Psoas muscle (tissue), 8 donors: ENCODE data around the gene ATP10B. TPM values are rescaled to one million over a fixed set of nuclear protein-coding genes. Genes with fewer than 3 reads are reported as not detected.

ENCODE experiments used
- ATAC-seq, 4 donors: fragments of 200-7000 bp; cut with Tn5 transposase; one replicate each; pipeline ENCODE4 v1.9.1; 2020; ENCODE audit warnings: moderate library complexity in 3 of 4, mild to moderate bottlenecking in 2 of 4
- DNase-seq, 2 donors: peaks; one replicate each; pipeline ENCODE4 v3.0.0-alpha.2; 2020
- H3K27ac ChIP-seq: fragments of 200-600 bp; one replicate; pipeline ENCODE4 v1.8.0; 2022
- H3K27me3 ChIP-seq, 3 donors: fragments of 200-600 bp in 1 of 3; one replicate each; pipeline versions ENCODE4 v1.6.1 to v1.8.0; 2013 to 2022; ENCODE audit warnings: low read length in 2 of 3, mild to moderate bottlenecking in 2 of 3, moderate library complexity in 1 of 3; ENCODE audit not compliant: insufficient read depth in 3 of 3
- H3K36me3 ChIP-seq, 2 donors: fragments of 200-600 bp in 1 of 2; one replicate each; pipeline versions ENCODE4 v1.6.1 to v1.8.0; 2013 to 2022; ENCODE audit warnings: low read depth in 1 of 2, mild to moderate bottlenecking in 1 of 2, moderate library complexity in 1 of 2; ENCODE audit not compliant: insufficient read depth in 1 of 2
- H3K4me1 ChIP-seq: fragments of 200-600 bp; one replicate; pipeline ENCODE4 v1.8.0; 2022
- H3K4me3 ChIP-seq: fragments of 200-600 bp; one replicate; pipeline ENCODE4 v1.8.0; 2022; ENCODE audit warnings: mild to moderate bottlenecking
- H3K9me3 ChIP-seq: fragments of 200-600 bp; one replicate; pipeline ENCODE4 v1.8.0; 2022
- CTCF ChIP-seq: fragments of 200-600 bp; IDR thresholded peaks from one replicate; pipeline ENCODE4 v1.8.0; 2022; ENCODE audit warnings: antibody characterized with exemption
- WGBS, 3 donors: extraction: QIAGEN DNeasy Blood & Tissue Kit; methylation state at CpG; one replicate each; pipeline versions ENCODE4 v1.1.6 to v1.1.7; 2013; 5-methylcytosine and 5-hydroxymethylcytosine counted together
- intact Hi-C, 2 donors: fragments of 100-400 bp; cut with DNase I; formaldehyde crosslinking; loops; one replicate each; pipeline versions ENCODE4 v1.11.0 to v1.14.2; 2022
- polyA plus RNA-seq, 3 donors: library from polyadenylated mRNA; stranded (reverse); fragments of 200-250 nt; gene quantifications; one replicate each; pipeline ENCODE4 v1.2.3, GENCODE V29; 2013
- total RNA-seq, 4 donors: library from RNA; stranded (reverse); fragmentation: NEBNext Ultra II Directional in 2 of 4; extraction: Animal tissue kit (Norgen Biotek cat#: 25700) in 2 of 4; gene quantifications; one replicate each; pipeline versions ENCODE4 v1.2.1 to v1.2.4, GENCODE V29; 2021 to 2023
- donor health status: healthy with polysubstance abuse.
- donor health status: DM: no; HTN: no; CAD: no; lungs with moderate emphysema.
- donor health status: Bipolar disorder and iron deficiency.
- donor health status: healthy.
- donor health status: DM: yes; HTN: yes; CAD: no.
- donor health status: DM: no; HTN: no; CAD: no.
- donor health status: DM: no; HTN: no; CAD: no.
- donor health status: DM: yes; HTN: yes; CAD: no.

The ATP10B gene
- total and polyA plus RNA-seq, 7 donors, result 0.01 to 0.04 TPM; not detected in 5

- no peak for TF ChIP-seq CTCF
- Histone ChIP-seq H3K36me3 (no peaks in the 10 kb centered on the region), H3K4me3 (no peak overlapping the region), H3K27me3 (no peaks in the 10 kb centered on the region), H3K4me1 (no peaks in the 10 kb centered on the region), H3K9me3 (no peaks in the 10 kb centered on the region), H3K27ac (no peak overlapping the region)
- 28 to 39% (median 32%) methylated on average over 2 of the region's 2 CpGs for WGBS, 3 donors
- ATAC-seq, result no peak
- intact Hi-C loops, result no loop called here
- DNase-seq, result no peak
These were observed 246.7 kb downstream of the ATP10B start for GRCh38 chr5:160605266-160605665.

- H3K9me3 ChIP-seq, result no peaks in the 10 kb centered on the region
- H3K4me3 ChIP-seq, result no peak overlapping the region
- no peak for TF ChIP-seq CTCF
- 57 to 62% (median 58%) methylated on average over 4 of the region's 4 CpGs for WGBS, 3 donors
- no peaks in the 10 kb centered on the region for H3K27me3 ChIP-seq
- intact Hi-C loops, result no loop called here
- no peak overlapping the region for H3K27ac ChIP-seq
- H3K36me3 ChIP-seq, result no peaks in the 10 kb centered on the region
- ATAC-seq, result no peak
- DNase-seq, result no peak
- no peaks in the 10 kb centered on the region for H3K4me1 ChIP-seq
These were observed 247.5 kb downstream of the ATP10B start for GRCh38 chr5:160604484-160604883.

- H3K27me3 ChIP-seq, result no peaks in the 10 kb centered on the region
- WGBS, 3 donors, result 77 to 83% (median 82%) methylated on average over 4 of the region's 4 CpGs
- no peaks in the 10 kb centered on the region for H3K36me3 ChIP-seq
- ATAC-seq (no peak), DNase-seq (no peak)
- TF ChIP-seq CTCF, result no peak
- intact Hi-C loops, result no loop called here
- H3K9me3 ChIP-seq, result no peaks in the 10 kb centered on the region
- no peak overlapping the region for H3K27ac ChIP-seq
- H3K4me3 ChIP-seq, result no peak overlapping the region
- H3K4me1 ChIP-seq, result no peaks in the 10 kb centered on the region
These were observed 249.3 kb downstream of the ATP10B start for GRCh38 chr5:160602744-160603143.

- DNase-seq, result no peak
- Histone ChIP-seq H3K9me3 (no peaks in the 10 kb centered on the region), H3K36me3 (no peaks in the 10 kb centered on the region), H3K4me3 (no peak overlapping the region), H3K4me1 (no peaks in the 10 kb centered on the region), H3K27me3 (no peaks in the 10 kb centered on the region), H3K27ac (no peak overlapping the region)
- WGBS, 3 donors, result 87 to 100% (median 90%) methylated on average over 1 of the region's 1 CpG
- no peak for ATAC-seq
- no peak for TF ChIP-seq CTCF
- intact Hi-C loops, result no loop called here
These were observed 251.0 kb downstream of the ATP10B start for GRCh38 chr5:160601046-160601445.

GRCh38 chr5:160573318-160573717 lies 278.7 kb downstream of the ATP10B start:
- Histone ChIP-seq H3K27ac (no peak overlapping the region), H3K4me3 (no peak overlapping the region), H3K27me3 (no peaks in the 10 kb centered on the region), H3K4me1 (no peaks in the 10 kb centered on the region), H3K9me3 (no peaks in the 10 kb centered on the region), H3K36me3 (no peaks in the 10 kb centered on the region)
- no peak for TF ChIP-seq CTCF
- intact Hi-C loops, result no loop called here
- DNase-seq, result no peak
- ATAC-seq, result no peak
- 82 to 84% (median 84%) methylated on average over 3 of the region's 3 CpGs for WGBS, 3 donors
